ENCODE data around the gene SEMA4G. TPM values are rescaled to one million over a fixed set of nuclear protein-coding genes. Genes with fewer than 3 reads are reported as not detected.

The SEMA4G gene
- total and polyA plus RNA-seq, 8 donors: 2.7 to 44.2 (median 33.9) TPM

- peak in 1 of 4 donors; percentile 2 for DNase-seq
- Histone ChIP-seq H3K4me1 (peaks cover 24 to 46% of the 10 kb centered on the region in 2 donors), H3K4me3 (peak overlapping the region in 1 of 2 donors; percentile 90), H3K27ac (peak overlapping the region; percentile 94 to 100), H3K36me3 (peaks cover 3 to 43% of the 10 kb centered on the region in 2 donors), H3K27me3 (no peaks in the 10 kb centered on the region), H3K9me3 (no peaks in the 10 kb centered on the region)
- TF ChIP-seq CTCF (IDR thresholded peaks at IDR 0.05): no peak
- intact Hi-C loops (cut with DNase I): no loop called here
- no peak for ATAC-seq
Observed at GRCh38 chr10:101001659-101002035, 32.3 kb downstream of the SEMA4G start.

- DNase-seq (peak in 1 of 4 donors; percentile 61), ATAC-seq (no peak)
- Histone ChIP-seq H3K4me3 (no peak overlapping the region), H3K27ac (peak overlapping the region; percentile 94 to 100), H3K4me1 (peaks cover 22 to 47% of the 10 kb centered on the region in 2 donors), H3K36me3 (peaks cover 3 to 52% of the 10 kb centered on the region in 2 donors), H3K9me3 (no peaks in the 10 kb centered on the region), H3K27me3 (no peaks in the 10 kb centered on the region)
- intact Hi-C loops (cut with DNase I): no loop called here
- no peak for TF ChIP-seq CTCF (IDR thresholded peaks at IDR 0.05)
Observed at GRCh38 chr10:101002456-101002855, 33.2 kb downstream of the SEMA4G start.

GRCh38 chr10:101003639-101004206 lies 34.4 kb downstream of the SEMA4G start:
- no peaks in the 10 kb centered on the region for H3K27me3 ChIP-seq
- H3K4me1 ChIP-seq: peaks cover 22 to 40% of the 10 kb centered on the region in 2 donors
- H3K4me3 ChIP-seq: no peak overlapping the region
- no peak for TF ChIP-seq CTCF (IDR thresholded peaks at IDR 0.05)
- intact Hi-C loops (cut with DNase I): no loop called here
- ATAC-seq: no peak
- no peak overlapping the region for H3K27ac ChIP-seq
- H3K9me3 ChIP-seq: no peaks in the 10 kb centered on the region
- peaks cover 3 to 52% of the 10 kb centered on the region in 2 donors for H3K36me3 ChIP-seq
- DNase-seq: peak in 1 of 4 donors; percentile 76

GRCh38 chr10:101005361-101005760 lies 36.1 kb downstream of the SEMA4G start:
- Histone ChIP-seq H3K4me1 (peaks cover 21 to 32% of the 10 kb centered on the region in 2 donors), H3K27me3 (no peaks in the 10 kb centered on the region), H3K36me3 (peaks cover 3 to 52% of the 10 kb centered on the region in 2 donors), H3K4me3 (no peak overlapping the region), H3K27ac (peak overlapping the region in 1 of 2 donors; percentile 57), H3K9me3 (no peaks in the 10 kb centered on the region)
- no peak for TF ChIP-seq CTCF (IDR thresholded peaks at IDR 0.05)
- DNase-seq: no peak
- ATAC-seq: no peak
- intact Hi-C loops (cut with DNase I): no loop called here

- intact Hi-C loops (cut with DNase I): no loop called here
- Histone ChIP-seq H3K9me3 (no peaks in the 10 kb centered on the region), H3K27ac (peak overlapping the region in 1 of 2 donors; percentile 57), H3K36me3 (peaks cover 3 to 52% of the 10 kb centered on the region in 2 donors), H3K4me3 (no peak overlapping the region), H3K27me3 (no peaks in the 10 kb centered on the region), H3K4me1 (peaks cover 14 to 25% of the 10 kb centered on the region in 2 donors)
- no peak for TF ChIP-seq CTCF (IDR thresholded peaks at IDR 0.05)
- DNase-seq (no peak), ATAC-seq (no peak)
Observed at GRCh38 chr10:101005869-101006567, 36.7 kb downstream of the SEMA4G start.
